ENCODE results near the gene ROCK1. TPM values are rescaled to one million over a fixed set of nuclear protein-coding genes. Genes with fewer than 3 reads are reported as not detected.

ROCK1 gene
- total RNA-seq, 2 donors from 2014 or later = 27.7 to 43.1 TPM

GRCh38 chr18:21129566-21130216, 18.1 kb upstream of the ROCK1 start:
- WGBS, 2 donors = 38 to 57% methylated on average over 4 of the region's 4 CpGs
- H3K27ac ChIP-seq = no peak overlapping the region
- no peaks in the 10 kb centered on the region for H3K9me3 ChIP-seq
- DNase-seq (no peak), ATAC-seq (no peak)
- intact Hi-C loops (cut with DNase I) = no loop called here
- H3K4me3 ChIP-seq = no peak overlapping the region
- H3K27me3 ChIP-seq = no peaks in the 10 kb centered on the region
- no peaks in the 10 kb centered on the region for H3K36me3 ChIP-seq (replicated peaks in 1 of 2; ENCODE audit: insufficient read depth in 1 of 2, low read depth in 2 of 2)
- no peaks in the 10 kb centered on the region for H3K4me1 ChIP-seq
- TF ChIP-seq POLR2A (IDR thresholded peaks at IDR 0.05) (no peak), CTCF (IDR thresholded peaks at IDR 0.05) (no peak)

GRCh38 chr18:21123290-21123926, 11.8 kb upstream of the ROCK1 start:
- DNase-seq (no peak), ATAC-seq (no peak)
- Histone ChIP-seq H3K27ac (no peak overlapping the region), H3K4me1 (no peaks in the 10 kb centered on the region), H3K27me3 (no peaks in the 10 kb centered on the region), H3K9me3 (no peaks in the 10 kb centered on the region), H3K36me3 (replicated peaks in 1 of 2; ENCODE audit: insufficient read depth in 1 of 2, low read depth in 2 of 2) (no peaks in the 10 kb centered on the region), H3K4me3 (no peak overlapping the region)
- 76% methylated on average over 5 of the region's 5 CpGs for WGBS, 2 donors
- TF ChIP-seq CTCF (IDR thresholded peaks at IDR 0.05) = no peak
- TF ChIP-seq POLR2A (IDR thresholded peaks at IDR 0.05) = no peak
- intact Hi-C loops (cut with DNase I) = no loop called here

DNA sequence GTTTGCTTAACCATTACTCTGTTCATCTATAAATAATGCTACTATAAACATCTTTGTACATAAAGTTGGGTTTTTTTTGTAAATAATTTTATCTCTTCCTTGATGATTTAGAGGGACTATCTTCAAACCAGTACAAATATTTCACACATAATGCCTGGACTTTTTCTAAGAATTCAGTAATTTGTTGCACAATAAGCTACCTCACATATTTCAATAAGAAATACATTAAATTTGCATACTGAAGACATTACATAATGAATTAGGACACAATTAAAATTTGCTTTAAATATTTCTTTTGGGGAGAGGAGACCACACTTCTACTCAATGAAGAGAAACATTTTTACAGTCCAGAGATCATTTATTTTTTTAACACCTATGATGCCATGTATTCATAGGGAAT, 7.2 kb upstream of the ROCK1 start:
- H3K27me3 ChIP-seq = no peaks in the 10 kb centered on the region
- H3K4me3 ChIP-seq = no peak overlapping the region
- no peaks in the 10 kb centered on the region for H3K36me3 ChIP-seq (replicated peaks in 1 of 2; ENCODE audit: insufficient read depth in 1 of 2, low read depth in 2 of 2)
- H3K27ac ChIP-seq = no peak overlapping the region
- H3K4me1 ChIP-seq = no peaks in the 10 kb centered on the region
- intact Hi-C loops (cut with DNase I) = no loop called here
- no peaks in the 10 kb centered on the region for H3K9me3 ChIP-seq
- no peak for TF ChIP-seq POLR2A (IDR thresholded peaks at IDR 0.05)
- no peak for TF ChIP-seq CTCF (IDR thresholded peaks at IDR 0.05)
- no peak for ATAC-seq
- DNase-seq = no peak

- H3K36me3 ChIP-seq (replicated peaks in 1 of 2; ENCODE audit: insufficient read depth in 1 of 2, low read depth in 2 of 2) = no peaks in the 10 kb centered on the region
- intact Hi-C loops (cut with DNase I) = no loop called here
- DNase-seq (peak in 1 of 4 donors; percentile 43), ATAC-seq (peak; percentile 47)
- peak in 1 of 3 donors; percentile 25 for TF ChIP-seq POLR2A (IDR thresholded peaks at IDR 0.05)
- TF ChIP-seq CTCF (IDR thresholded peaks at IDR 0.05) = no peak
- 38 to 48% methylated on average over 5 of the region's 5 CpGs for WGBS, 2 donors
- H3K27me3 ChIP-seq = no peaks in the 10 kb centered on the region
- H3K9me3 ChIP-seq = no peaks in the 10 kb centered on the region
- peaks cover 1% of the 10 kb centered on the region for H3K4me1 ChIP-seq
- no peak overlapping the region for H3K4me3 ChIP-seq
- H3K27ac ChIP-seq = peak overlapping the region in 2 of 4 donors; percentile 20 to 42
Observed at GRCh38 chr18:21117409-21118131, 6.0 kb upstream of the ROCK1 start.

Measured in body of pancreas (tissue), 4 donors.